Stimulated activated CD4-positive, alpha-beta T cell treated with anti-CD3 and anti-CD28 coated beads, Interleukin-15, amount 100 ng/mL, for 48 hours (primary cell): ENCODE measurements around the gene DNAJC5.
A peak's percentile ranks its signal among the peaks of the same experiment; 100 is the strongest.
"Not testable (repeated sequence)": the region's sequence is repeated elsewhere in the genome, so short reads cannot be mapped to it uniquely, and the experiment has no call there.

Experiments used
- DNase-seq, 2 donors: peaks; one replicate each; pipeline ENCODE4 v3.0.0-alpha.2; 2020; ENCODE audit warnings: low read depth in 2 of 2

The DNAJC5 gene

GRCh38 chr20:63861365-63861934 lies 33.5 kb upstream of the DNAJC5 start, which contains the start of gene ABHD16B:
Gene ABHD16B, plus strand, starts transcription at chr20:63861498. Its CDS starts 43 bp downstream, at chr20:63861541.
- DNase-seq = no peak

DNA sequence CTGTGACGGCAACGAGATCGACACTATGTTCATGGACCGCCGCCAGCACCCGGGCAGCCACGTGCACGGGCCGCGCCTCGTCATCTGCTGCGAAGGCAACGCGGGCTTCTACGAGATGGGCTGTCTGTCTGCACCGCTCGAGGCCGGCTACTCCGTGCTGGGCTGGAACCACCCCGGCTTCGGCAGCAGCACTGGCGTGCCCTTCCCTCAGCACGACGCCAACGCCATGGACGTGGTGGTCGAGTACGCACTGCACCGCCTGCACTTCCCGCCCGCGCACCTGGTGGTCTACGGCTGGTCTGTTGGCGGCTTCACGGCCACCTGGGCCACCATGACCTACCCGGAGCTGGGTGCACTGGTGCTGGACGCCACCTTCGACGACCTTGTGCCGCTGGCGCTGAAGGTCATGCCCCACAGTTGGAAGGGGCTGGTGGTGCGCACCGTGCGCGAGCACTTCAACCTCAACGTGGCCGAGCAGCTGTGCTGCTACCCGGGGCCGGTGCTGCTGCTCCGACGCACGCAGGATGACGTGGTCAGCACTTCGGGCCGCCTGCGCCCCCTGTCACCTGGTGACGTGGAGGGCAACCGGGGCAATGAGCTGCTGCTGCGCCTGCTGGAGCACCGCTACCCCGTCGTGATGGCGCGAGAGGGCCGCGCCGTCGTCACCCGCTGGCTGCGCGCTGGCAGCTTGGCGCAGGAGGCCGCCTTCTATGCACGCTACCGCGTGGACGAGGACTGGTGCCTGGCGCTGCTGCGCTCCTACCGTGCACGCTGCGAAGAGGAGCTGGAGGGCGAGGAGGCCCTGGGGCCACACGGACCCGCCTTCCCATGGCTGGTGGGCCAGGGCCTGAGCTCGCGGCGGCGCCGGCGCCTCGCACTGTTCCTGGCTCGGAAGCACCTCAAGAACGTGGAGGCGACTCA lies 32.7 kb upstream of the DNAJC5 start:
- DNase-seq = no peak

GRCh38 chr20:63863021-63863797 lies 31.7 kb upstream of the DNAJC5 start:
- no peak for DNase-seq

- DNase-seq = peak; percentile 60 to 68
Observed at GRCh38 chr20:63863798-63864544, 31.0 kb upstream of the DNAJC5 start.

DNA sequence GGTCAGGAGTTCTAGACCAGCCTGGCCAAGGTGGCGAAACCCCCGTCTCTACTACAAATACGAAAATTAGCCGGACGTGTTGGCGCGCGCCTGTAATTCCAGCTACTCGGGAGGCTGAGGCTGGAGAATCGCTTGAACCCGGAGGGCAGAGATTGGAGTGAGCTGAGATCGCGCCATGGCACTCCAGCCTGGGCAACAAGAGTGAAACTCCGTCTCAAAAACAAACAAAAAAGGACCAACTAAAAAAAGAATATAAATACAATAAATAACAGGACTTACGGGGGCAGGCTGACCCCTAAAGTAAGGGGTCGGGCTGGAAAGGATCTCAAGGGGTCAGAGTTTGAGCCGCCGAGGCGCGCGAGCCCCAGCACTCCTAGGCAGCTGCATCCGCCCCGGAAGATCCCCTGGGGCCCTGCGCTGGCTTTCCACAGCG lies 30.4 kb upstream of the DNAJC5 start:
- DNase-seq = no peak

GRCh38 chr20:63864978-63865640 lies 29.8 kb upstream of the DNAJC5 start, which contains the start of gene TPD52L2:
Gene TPD52L2, plus strand, starts transcription at chr20:63865270. Its CDS starts 96 bp downstream, at chr20:63865366.
- peak; percentile 97 for DNase-seq

DNA sequence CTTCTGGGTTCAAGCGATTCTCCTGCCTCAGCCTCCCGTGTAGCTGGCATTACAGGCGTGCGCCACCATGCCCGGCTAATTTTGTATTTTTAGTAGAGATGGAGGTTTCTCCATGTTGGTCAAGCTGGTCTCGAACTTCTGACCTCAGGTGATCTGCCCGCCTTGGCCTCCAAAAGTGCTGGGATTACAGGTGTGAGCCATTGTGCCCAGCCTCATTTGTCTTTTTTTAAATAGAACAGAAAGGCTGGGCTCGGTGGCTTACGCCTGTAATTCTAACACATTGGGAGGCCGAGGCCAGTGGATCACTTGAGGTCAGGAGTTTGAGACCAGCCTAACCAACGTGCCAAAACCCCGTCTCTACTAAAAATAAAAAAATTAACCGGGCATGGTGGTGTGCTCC lies 27.9 kb upstream of the DNAJC5 start:
- DNase-seq = not testable (repeated sequence)

GRCh38 chr20:63868264-63868663 lies 26.7 kb upstream of the DNAJC5 start:
- DNase-seq = no peak

DNA sequence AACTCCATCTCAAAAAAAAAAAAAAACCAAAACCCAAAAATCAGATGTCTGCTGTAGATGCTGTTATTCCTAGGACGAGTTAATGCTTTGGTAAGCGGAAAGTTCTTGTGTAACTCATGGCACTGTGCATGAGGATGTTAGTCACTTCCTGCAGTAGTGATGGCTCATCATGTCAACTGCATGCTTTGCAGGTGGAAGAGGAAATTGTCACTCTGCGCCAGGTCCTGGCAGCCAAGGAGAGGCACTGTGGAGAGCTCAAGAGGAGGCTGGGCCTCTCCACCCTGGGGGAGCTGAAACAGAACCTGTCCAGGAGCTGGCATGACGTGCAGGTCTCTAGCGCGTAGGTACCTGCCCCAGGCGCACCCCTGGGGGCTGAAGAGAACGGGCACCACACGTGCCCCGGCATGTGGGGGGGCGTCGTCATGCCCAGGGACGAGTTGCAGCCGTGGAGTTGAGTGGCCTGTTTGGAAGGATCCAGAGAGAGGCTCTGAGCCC lies 21.4 kb upstream of the DNAJC5 start:
- DNase-seq = no peak

GRCh38 chr20:63874241-63874640 lies 20.7 kb upstream of the DNAJC5 start:
- DNase-seq = not testable (repeated sequence)

DNA sequence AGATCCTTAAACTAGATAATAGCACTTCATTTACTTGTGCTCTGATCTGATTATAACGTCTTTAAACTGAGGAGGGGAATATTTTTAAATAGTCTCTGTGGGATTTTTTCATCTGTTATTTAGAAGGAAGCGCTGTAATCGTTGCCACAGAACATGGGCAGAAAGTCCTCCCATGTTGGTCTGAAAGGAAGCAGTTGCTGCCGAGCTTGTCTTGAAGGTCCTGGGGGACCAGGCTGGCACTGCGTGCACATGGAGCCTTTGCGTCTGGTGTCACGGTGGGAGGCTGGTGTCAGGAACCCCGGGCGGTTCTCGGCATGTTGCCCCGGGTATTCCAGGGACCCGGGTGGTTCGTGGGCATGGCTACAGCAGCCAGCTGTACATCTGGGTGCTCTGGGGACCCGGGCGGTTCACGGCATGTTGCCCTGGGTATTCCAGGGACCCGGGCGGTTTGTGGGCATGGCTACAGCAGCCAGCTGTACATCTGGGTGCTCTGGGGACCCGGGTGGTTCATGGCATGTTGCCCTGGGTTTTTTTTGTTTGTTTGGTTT lies 18.4 kb upstream of the DNAJC5 start:
- DNase-seq = no peak

GRCh38 chr20:63877755-63878470 lies 17.0 kb upstream of the DNAJC5 start:
- DNase-seq = no peak

GRCh38 chr20:63878899-63879663 lies 15.8 kb upstream of the DNAJC5 start:
- DNase-seq = no peak

- DNase-seq = not testable (repeated sequence)
Observed at GRCh38 chr20:63880901-63881300, 14.0 kb upstream of the DNAJC5 start.

- no peak for DNase-seq
Observed at GRCh38 chr20:63881451-63882226, 13.3 kb upstream of the DNAJC5 start.

DNA sequence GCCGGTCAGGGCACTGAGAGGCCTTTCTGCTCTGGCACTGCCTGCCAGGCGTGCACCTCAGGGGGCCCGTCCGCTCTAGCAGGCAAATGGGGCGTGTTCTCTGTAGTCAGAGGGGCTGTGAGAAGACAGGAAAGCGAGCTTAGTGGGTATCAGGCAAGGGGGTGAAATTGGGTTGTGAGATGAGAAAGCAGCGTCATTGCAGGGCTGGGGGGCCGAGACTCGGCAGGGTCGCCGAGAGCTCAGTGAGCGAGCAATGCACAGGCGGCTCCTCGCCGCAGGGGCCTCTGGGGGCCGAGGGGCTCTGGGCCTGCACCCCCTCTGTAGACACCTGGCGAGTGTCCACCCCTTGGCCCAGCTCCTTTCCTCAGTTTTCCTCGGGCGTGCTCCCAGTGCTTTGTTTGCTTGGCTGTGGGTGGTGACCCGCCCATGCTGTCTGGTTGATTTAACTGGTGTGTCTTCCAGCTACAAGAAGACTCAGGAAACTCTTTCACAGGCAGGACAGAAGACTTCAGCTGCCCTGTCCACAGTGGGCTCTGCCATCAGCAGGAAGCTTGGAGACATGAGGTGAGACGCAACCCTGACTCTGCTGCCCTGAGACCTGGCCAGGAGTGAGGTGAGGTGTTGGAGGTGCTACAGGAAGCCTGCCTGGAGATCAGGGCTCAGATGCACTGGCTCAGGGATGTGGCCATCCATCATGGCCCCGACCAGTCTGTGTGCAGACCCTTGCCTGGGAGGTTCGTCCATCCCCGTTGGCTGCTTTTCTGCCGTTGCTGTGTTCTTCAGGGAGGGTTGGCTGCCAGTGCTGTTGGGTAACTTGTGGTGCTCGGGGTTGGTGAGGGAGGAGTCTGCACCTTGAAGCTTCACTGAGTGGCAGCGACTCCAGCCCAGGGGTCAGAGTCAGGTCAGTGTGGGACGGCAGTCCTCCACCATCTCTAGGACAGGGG lies 12.4 kb upstream of the DNAJC5 start:
- no peak for DNase-seq

DNA sequence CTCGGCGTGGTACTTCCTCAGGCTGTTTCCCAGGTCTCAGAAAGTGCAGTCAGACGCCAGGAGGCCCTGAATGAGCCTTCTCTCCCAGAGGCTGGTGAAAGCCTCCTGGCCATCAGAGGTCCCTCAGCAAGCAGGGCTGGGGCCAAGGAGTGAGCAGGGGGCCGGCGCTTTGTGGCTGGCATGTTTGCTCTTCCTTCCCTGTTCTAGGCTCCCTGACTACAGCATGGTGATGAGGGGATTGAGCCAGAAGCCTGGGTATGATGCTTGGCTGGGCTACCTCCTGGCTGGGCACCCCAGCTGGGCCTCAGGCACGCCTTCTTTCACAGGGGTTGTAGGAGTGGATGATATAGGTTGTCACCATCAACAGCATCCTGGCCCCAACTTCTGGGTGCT lies 11.7 kb upstream of the DNAJC5 start:
- DNase-seq = no peak
